Measurements from ENCODE around the gene CDK16.

Gene CDK16

DNA sequence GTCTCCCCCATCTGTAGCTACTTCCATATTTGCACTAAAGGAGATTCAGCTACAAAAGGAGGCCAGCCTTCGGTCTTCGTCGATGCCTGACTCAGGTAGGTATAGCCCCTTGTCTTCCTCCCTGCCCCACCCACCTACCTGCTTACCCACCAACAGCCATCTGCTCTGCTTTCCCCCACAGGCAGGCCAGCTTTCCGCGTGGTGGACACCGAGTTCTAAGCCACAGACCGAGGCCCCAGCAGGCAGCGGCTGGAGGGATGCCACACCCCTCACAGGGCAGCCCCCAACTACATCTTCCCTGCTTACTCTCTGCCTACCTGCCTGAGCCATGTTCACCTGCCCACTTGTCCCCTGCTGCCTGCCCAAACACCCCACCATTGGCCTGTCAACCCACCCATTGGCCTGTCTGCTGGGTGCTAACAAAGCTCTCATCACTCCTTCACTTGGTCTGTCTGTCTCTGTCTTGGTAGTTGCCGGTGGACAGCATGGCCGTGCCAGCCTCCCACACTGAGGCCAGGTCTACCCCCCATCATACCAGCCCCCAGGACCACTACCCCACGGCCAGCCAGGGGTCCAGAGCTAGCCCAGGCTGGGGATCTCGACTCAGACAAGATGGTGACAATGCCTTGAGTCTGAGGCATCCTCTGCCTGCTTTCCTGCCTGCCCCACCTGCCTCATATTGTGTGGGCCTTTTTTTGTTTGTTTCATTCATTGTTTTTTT, 10.2 kb downstream of the CDK16 start:
- DNase-seq = no peak

DNA sequence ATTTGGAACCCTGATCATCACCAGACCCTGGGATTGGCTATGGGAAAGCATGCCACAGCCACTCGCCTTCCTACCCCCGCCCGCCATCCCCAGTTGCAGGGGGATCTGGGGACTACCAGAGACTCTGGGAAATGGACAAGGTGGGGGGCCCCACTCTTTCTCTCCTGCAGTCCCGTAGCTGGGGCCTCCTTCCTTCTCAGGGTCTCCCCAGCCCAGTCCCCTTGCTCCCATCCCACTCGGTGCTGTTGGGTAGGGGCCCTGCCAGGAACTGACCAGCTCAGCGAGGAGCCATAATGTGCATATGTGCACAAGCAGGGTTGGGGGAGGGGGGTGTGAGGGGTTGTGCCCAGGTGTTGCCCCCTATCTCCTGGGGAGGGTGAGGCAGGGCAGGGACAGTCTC, 10.9 kb downstream of the CDK16 start:
- no peak for DNase-seq

DNA sequence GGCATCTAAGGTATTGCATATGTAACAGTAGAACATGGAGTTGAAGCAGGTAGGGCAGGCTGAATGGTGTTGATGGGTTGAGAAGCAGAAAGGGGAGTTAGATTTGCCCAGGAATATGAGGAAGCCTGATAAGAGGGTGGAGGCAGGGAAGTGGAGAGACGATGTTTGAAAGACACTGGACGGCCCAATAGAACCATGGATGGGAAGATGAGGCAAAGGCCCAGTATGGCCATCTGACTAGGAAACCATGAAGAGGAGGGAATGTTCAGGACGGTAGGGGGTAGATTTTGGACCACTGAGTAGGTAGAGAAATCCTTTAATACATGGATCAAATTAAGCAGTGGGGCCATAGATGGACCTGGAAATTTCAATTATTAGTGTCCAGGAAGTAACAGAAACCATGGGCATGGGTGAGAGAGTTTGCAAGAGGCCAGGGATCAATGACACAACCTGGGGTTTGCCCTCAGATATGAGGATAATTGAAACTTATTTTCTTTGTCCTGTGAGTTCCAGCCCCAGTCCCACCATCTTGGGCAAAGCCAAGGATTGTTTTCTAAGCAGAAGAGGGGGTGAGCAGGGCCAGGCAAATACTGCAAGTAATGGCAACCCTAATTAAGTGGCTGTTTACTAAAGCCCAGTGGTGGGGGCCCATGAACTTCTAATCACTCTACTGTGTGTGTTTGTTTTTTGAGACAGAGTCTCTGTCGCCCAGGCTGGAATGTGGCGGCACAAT, 11.8 kb downstream of the CDK16 start:
- DNase-seq = no peak

DNA sequence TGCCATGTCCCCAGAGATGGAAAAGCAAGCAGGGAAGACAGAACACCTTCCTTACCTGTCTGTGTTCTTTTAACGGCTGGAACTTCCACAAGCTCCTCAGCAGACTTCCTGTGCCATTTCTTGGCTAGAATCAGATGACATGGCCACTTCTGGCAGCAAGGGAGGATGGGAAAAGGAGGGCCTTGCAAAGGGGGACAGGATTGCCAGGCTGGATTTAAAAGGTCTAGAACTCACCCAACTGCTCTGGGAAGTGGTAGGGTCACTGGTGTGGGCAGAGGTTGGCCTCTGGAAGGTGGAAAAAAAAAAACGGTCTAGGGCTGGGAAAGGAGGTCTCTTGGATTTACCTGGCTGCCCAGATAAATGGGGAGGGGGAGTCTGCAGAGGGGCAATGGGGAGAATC, 12.7 kb downstream of the CDK16 start:
- no peak for DNase-seq

DNA sequence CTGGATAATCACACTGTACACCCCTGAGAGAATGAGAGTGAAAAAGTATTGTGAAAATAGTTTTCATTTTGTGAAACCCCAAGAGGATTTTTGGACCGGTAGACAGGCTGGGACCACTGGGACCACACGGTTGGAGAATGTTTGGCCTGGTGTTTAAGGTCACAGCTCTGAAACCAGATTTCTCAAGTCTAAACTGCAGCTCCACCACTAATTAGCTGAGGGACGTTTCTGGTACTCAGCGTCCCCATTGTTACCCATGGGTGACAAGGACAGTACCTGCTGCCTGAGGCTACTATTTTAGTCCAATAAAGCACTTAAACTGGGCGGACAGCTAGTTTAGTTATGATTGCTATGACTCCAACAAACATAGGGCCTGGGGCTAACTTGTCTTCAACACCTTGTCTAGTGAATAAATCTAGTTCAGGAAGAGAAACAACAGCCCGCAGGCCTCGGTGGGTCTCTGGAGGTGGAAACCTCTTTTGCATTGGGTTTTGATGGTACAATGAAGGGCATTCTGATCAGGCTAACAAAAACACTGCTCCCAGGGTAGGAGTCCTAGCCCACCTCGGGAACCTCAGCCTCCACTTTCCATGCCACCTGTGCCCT, 13.8 kb downstream of the CDK16 start:
- no peak for DNase-seq

DNA sequence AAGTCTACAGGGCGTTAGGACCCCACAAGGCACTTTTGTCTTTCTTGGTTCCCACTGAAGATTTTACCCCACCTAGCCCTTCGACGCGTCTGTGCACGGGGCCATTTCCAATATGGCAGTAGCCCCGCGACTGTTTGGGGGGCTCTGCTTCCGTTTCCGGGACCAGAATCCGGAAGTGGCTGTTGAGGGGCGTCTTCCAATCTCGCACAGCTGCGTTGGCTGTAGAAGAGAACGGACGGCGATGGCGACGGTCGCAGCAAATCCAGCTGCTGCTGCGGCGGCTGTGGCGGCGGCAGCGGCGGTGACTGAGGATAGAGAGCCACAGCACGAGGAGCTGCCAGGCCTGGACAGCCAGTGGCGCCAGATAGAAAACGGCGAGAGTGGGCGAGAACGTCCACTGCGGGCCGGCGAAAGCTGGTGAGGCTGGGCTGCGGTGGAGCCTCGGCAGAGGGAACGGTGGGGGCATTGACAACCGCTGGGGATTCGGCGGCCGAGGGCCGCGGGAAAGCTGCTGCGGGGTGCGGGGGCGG, 14.4 kb downstream of the CDK16 start, which contains the start of gene USP11:
Gene USP11 (plus strand): TSS at position 207 of the 530 bp plus-strand sequence. CDS start 35 bp downstream, at position 242.
- peak in 2 of 4 experiments; percentile 23 to 27 for DNase-seq

DNA sequence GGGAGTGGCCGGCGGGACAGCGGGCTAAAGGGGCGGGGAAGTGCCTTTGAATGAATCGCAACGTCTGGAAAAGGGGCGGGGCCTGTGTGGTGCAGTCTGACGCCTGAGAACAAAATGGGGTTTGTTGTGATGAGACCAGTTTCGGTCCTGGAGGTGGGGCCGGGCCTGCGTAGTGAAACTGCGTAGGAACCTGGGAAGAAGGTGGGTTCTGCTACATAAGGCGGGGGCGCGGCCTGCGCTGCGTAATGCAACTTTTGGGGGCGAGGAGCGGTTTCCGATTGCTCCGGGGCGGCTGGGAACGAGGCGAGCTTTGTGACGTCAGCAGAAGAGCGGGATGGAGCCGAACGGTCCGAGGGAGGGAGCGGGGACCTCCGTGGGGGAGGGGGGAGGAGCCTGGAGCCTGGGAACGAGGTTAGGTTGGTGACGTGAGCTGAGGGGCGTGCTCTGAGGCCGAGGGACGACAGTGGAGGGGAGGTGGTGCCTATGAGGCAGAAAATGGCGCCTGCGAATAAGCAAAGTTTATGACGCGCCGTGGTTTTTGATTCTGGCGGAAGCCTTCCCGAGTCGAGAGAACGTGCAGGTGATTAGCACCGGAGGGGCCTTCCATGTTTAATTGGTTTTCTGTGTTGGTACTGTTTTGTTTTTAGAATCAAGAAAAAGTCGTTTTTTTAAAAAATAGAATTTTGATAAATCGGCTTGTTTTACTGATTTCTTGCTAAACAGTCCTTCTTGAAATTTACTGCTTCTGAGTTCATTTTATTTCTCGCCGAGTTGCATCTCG, 15.0 kb downstream of the CDK16 start:
- peak; percentile 65 to 85 (median 78) for DNase-seq

DNA sequence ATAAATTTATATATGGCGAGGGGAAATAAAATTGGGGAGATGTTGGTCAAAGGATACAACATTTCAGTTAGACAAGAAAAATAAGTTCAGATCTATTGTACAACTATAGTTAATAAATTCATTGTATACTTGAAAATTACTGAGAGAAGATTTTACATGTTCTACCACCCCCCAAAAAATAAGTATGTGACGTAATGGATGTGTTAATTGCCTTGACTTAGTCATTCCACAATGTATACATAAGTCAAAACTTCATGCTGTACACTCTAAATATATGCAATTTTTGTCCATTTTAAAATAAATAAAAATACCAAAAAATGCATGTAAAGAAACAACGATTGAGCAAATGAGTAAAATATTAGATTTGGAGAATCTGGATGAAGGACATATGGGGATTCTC, 16.1 kb downstream of the CDK16 start:
- DNase-seq = no peak

DNA sequence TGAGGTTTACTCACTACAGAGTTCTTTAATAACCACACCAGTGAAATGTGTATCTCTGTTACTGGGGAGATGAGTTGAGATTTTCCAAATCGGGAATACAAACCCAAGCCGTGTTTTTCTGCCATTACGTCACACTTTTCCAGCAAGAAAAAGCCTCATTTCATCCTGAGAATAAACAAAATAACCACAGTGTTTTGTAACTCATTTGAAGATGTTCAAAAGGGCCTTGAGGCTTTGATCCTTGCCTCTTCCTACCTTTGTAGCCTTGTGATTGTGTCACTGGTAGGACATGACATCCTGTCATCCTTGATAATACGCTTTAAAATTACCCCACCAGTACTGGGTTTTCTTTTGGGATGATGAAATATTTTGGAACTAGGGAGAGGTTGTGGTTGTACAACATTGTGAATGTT, 17.2 kb downstream of the CDK16 start:
- no peak for DNase-seq

DNA sequence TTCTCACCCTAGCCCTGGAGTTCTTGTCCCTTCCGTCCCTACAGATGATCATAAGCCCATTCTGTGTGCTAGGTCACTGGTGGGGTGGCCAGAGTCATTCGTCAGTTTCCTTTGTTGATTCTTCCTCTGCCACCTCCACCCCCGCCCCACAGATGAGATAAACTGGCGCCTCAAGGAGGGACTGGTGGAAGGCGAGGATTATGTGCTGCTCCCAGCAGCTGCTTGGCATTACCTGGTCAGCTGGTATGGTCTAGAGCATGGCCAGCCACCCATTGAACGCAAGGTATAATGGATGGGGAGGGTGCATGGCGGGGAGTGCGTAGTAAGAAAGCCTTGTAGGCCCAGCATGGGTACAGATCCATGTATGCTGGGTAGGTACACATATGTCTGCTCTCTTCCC, 20.7 kb downstream of the CDK16 start:
- DNase-seq = no peak

DNA sequence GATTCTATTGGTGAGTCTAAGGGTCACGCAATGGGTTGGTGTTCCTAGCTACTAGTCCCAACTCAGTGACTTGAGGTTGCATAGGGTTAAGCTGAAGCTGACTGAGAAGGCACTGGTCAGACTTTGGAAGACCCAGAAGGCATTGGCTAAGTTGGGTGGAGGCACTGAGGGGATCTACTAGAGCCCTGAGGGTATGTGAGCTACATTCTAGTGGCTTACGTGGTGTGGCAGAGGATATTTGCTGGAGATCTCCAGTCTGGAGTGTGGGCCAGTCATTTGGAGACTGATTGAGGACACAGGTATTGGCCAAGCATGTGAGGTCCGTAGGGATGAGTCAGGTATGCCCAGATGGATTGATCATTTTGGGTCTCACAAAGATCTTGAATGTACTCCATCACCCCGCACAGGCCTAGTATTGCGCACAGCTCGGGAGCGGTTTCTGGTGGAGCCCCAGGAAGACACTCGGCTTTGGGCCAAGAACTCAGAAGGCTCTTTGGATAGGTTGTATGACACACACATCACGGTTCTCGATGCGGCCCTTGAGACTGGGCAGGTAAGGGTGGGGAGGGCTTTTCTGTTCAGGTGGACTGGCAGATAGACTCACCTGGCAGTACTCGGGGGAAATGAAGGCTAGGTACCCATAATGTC, 21.5 kb downstream of the CDK16 start:
- DNase-seq = no peak

DNA sequence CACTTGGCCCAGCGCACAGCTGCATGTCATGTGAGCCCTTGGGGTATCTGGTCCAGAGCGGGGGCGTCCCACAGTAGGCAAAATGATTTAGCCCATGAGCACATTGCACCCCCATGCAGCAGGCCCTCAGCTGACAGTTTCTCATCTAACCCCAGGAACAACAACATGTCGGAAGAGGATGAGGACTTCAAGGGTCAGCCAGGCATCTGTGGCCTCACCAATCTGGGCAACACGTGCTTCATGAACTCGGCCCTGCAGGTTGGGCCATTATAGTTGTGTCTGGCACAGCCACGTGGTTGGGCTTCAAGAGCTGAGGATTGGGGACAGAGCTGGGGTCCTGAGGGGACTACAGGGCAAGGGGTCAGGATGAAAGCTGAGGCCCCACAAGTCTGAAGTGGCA, 22.1 kb downstream of the CDK16 start:
- DNase-seq = no peak

DNA sequence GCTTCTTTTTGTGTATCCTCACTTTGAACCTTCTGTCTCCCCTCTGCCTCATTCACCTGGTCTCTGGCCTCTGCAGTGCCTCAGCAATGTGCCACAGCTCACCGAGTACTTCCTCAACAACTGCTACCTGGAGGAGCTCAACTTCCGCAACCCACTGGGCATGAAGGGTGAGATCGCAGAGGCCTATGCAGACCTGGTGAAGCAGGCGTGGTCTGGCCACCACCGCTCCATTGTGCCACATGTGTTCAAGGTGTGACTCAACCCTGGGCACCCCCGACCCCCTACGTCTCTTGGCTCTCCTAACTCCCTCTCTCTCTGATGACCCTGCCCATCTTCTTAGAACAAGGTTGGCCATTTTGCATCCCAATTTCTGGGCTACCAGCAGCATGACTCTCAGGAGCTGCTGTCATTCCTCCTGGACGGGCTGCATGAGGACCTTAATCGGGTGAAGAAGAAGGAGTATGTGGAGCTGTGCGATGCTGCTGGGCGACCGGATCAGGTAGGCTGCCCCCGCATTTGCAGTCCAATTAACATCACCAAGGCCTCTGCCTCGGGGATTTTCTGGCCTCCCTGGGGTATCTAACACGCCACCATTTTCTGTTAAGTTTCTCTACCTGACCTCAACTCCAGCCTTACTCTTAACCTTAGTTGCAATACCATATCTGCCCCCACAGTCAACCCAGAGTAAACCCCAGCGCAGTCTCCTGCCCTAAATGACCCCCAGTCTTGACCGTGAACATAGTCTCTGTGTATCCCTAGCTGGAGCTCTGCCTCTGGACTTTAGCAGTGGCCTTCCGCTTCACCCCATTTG, 22.9 kb downstream of the CDK16 start:
- no peak for DNase-seq

DNA sequence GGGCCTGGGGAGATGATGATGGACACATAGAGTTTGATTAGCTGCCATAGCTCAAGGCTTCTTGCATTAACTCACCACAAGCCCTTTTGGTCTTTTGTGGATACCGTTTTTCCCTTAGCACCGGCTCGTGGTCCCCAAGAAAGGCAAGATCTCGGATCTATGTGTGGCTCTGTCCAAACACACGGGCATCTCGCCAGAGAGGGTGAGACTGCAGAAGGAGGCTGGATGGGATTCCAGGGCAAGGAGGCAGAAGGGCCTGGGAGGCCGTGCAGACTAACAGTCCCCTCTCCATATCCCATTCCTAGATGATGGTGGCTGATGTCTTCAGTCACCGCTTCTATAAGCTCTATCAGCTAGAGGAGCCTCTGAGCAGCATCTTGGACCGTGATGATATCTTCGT, 23.8 kb downstream of the CDK16 start:
- no peak for DNase-seq

DNA sequence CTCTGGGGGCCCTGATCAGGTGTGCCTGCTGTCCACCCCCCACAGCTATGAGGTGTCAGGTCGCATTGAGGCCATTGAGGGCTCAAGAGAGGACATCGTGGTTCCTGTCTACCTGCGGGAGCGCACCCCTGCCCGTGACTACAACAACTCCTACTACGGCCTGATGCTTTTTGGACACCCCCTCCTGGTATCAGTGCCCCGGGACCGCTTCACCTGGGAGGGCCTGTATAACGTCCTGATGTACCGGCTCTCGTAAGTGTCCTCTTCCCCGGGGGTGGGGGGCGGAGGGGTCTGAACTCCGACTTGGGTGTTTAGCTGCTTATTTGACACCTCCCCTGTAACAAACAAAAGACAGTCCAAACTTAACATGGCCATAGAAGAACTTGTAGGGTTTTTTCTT, 24.9 kb downstream of the CDK16 start:
- no peak for DNase-seq

DNA sequence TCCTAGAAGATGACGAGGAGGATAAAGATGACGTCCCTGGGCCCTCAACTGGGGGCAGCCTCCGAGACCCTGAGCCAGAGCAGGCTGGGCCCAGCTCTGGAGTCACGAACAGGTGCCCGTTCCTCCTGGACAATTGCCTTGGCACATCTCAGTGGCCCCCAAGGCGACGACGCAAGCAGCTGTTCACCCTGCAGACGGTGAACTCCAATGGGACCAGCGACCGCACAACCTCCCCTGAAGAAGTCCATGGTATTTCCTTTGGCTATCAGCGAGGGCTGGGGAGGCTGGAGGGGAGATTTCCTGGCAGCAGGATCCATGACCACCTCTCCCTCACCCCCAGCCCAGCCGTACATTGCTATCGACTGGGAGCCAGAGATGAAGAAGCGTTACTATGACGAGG, 26.2 kb downstream of the CDK16 start:
- DNase-seq = no peak

DNA sequence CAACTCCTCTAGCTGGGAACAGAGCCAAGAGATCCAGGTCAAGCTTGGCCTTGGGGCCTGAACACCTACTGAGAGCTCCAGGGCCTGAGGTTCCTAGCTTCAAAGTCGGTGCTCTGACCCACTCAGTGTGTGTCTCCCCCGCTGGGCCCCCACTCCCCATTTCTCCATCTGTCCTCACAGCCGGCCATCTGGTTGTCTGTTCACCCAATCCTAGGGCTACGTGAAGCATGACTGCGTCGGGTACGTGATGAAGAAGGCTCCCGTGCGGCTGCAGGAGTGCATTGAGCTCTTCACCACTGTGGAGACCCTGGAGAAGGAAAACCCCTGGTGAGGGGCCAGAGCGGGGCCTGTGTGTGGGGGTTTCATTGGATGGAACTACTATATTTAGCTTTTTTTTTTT, 26.7 kb downstream of the CDK16 start:
- no peak for DNase-seq

DNA sequence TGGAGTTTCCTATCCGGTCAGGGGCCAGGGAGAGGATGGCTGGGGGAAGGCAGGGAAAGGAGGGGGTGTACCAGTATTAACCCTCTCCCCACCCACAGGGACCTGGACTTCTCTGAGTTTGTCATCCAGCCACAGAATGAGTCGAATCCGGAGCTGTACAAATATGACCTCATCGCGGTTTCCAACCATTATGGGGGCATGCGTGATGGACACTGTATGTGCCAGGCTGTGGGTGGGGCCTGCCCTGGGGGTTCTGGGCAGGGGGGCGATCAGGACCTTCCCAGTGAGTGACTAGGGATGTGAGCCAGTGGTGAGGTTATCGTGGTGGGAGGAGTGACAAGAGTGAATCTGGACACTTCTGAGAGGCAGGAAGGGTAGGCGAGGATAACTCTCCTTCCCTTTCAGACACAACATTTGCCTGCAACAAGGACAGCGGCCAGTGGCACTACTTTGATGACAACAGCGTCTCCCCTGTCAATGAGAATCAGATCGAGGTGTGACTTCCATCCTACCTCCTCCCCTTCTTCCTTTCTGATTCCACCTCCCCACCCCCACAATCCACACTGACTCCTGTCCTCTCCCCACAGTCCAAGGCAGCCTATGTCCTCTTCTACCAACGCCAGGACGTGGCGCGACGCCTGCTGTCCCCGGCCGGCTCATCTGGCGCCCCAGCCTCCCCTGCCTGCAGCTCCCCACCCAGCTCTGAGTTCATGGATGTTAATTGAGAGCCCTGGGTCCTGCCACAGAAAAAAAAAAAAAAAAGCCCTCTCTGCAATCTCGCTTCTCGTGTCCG, 28.9 kb downstream of the CDK16 start:
- no peak for DNase-seq

DNA sequence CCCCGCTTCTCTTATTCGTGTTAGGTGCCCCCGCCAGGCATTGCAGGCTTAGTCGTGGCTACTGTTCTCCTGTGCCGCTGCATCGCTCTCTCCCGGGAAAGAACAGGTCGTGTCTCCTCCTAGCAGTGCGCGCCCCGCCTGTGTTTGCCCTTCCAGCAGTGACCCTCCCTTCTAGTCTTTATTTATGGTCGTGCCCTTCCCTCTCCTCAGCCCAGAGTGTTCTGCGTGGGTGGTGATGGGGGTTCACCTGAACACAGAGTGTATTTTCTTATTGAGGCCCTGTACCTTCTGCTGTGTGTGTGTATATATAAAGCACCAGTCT, 29.5 kb downstream of the CDK16 start:
- no peak for DNase-seq

DNA sequence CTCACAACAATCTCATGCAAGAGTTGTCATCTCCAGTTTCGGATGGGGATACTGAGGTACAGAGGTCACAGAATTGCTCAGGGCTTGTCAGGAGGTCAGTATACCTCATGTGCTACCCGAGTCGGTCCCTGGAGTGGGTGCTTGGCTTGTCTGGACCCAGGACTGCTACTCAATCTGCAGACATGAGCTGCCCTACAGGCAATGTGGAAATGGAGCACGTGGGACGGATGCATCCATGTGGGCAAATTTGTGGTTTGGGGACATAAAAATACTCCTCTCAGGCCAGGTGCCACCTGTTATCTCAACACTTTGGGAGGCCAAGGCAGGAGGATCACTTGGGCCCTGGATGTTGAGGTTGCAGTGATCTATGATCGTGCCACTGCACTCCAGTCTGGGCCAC, 30.1 kb downstream of the CDK16 start:
- no peak for DNase-seq

DNA sequence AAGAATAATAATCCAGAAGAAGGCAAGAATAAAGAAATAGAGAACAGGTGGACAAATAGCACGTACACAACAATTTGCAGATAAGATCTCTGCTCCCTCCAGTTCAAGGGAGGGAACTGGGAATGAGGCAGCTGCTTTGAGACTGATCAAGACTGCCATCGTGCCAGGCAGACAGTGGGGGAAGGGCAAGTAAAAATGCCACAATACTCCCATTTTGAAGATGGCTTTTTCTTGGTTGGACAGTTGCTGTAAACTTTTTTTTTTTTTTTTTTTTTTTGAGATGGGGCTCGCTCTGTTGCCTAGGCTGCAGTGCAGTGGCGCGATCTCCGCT, 31.5 kb downstream of the CDK16 start:
- DNase-seq = no peak

Data from activated CD4-positive, CD25-positive, alpha-beta regulatory T cell (primary cell).